GM12878 (cell line): Measurements from ENCODE around the gene MDK. TPM values are rescaled to one million over a fixed set of nuclear protein-coding genes. Genes with fewer than 3 reads are reported as not detected.

ENCODE experiments used
- ATAC-seq: fragments of 200-7000 bp; cut with Tn5 transposase; 3 replicates; pipeline ENCODE4 v1.9.1; 2020; ENCODE audit warnings: mild to moderate bottlenecking, moderate library complexity
- BruUV-seq: library from RNA; stranded (reverse); fragments of 400-500 nt; replicated peaks from 2 replicates; lab custom pipeline; 2021; lab: Mats Ljungman, UMichigan
- CTCF ChIA-PET: fragments of 300-600 bp; sonication (Branson Sonifier 250); formaldehyde crosslinking; extraction: SDS; loops from one replicate; lab custom pipeline; 2021; ENCODE audit warnings: inconsistent platforms; lab: Yijun Ruan, JAX
- POLR2A ChIA-PET: fragments of 350-600 bp; formaldehyde crosslinking; extraction: SDS; loops from one replicate; lab custom pipeline; 2021; ENCODE audit warnings: inconsistent platforms; lab: Charles Lee
- RAD21 ChIA-PET: fragments of 300-600 bp; sonication (Branson Sonifier 250); formaldehyde crosslinking; loops from one replicate; lab custom pipeline; 2023; ENCODE audit warnings: antibody characterized with exemption; ENCODE audit not compliant: unreplicated experiment; lab: Charles Lee
- SMC1A ChIA-PET: fragments of 300-600 bp; sonication (Branson Sonifier 250); formaldehyde crosslinking; loops from one replicate; lab custom pipeline; 2023; ENCODE audit not compliant: unreplicated experiment, uncharacterized antibody; lab: Charles Lee
- DNase-seq: peaks from one replicate; pipeline ENCODE4 v3.0.0-alpha.2; 2011; ENCODE audit warnings: low read depth, low spot score
- FAIRE-seq: peaks from 3 replicates; lab custom pipeline; 2011; peaks lifted over from hg19 to GRCh38; lab: Jason Lieb, UNC
- H2AFZ ChIP-seq: 2 replicates; pipeline ENCODE4 v1.6.0; 2011; ENCODE audit warnings: low read depth, low read length, control low read depth; ENCODE audit not compliant: control insufficient read depth
- H3K27ac ChIP-seq: 2 replicates; pipeline ENCODE4 v1.5.1; 2011; ENCODE audit warnings: control low read depth; ENCODE audit not compliant: control insufficient read depth, insufficient read depth
- H3K27me3 ChIP-seq, 2 experiments: replicated peaks in 1 of 2; 2 replicates each; pipeline versions ENCODE4 v1.6.0 to v1.6.1; 2011; ENCODE audit warnings: low read length in 1 of 2; ENCODE audit not compliant: control insufficient read depth in 2 of 2, insufficient read depth in 2 of 2
- H3K36me3 ChIP-seq, 2 experiments: 2 replicates each; pipeline ENCODE4 v1.5.1; 2011; ENCODE audit warnings: low read length in 1 of 2; ENCODE audit not compliant: control insufficient read depth in 2 of 2, insufficient read depth in 2 of 2
- H3K4me1 ChIP-seq: 2 replicates; pipeline ENCODE4 v1.6.1; 2011; ENCODE audit warnings: mild to moderate bottlenecking, low read length, moderate library complexity, mixed read lengths; ENCODE audit not compliant: control insufficient read depth, insufficient read depth
- H3K4me2 ChIP-seq: 2 replicates; pipeline ENCODE4 v1.6.0; 2011; ENCODE audit warnings: control low read depth; ENCODE audit not compliant: control insufficient read depth, insufficient read depth
- H3K4me3 ChIP-seq: fragments of 200-600 bp; sonication (generic); 2 replicates; pipeline ENCODE4 v1.5.1; 2016
- H3K79me2 ChIP-seq: 2 replicates; pipeline ENCODE4 v1.6.0; 2011; ENCODE audit warnings: low read length; ENCODE audit not compliant: control insufficient read depth, insufficient read depth
- H3K9ac ChIP-seq: 2 replicates; pipeline ENCODE4 v1.8.0; 2011; ENCODE audit warnings: low read length, control low read depth, mixed read lengths; ENCODE audit not compliant: control insufficient read depth, insufficient read depth
- H3K9me3 ChIP-seq: replicated peaks from 3 replicates; pipeline ENCODE4 v1.5.1; 2011; ENCODE audit warnings: mild to moderate bottlenecking, low read length; ENCODE audit not compliant: control insufficient read depth, insufficient read depth
- H4K20me1 ChIP-seq: 2 replicates; pipeline ENCODE4 v1.6.0; 2011; ENCODE audit not compliant: control insufficient read depth, insufficient read depth
- EZH2 ChIP-seq: IDR thresholded peaks from 2 replicates; pipeline ENCODE4 v1.6.1; 2012; ENCODE audit warnings: low read depth, mild to moderate bottlenecking, control low read depth, inconsistent platforms, low read length, borderline replicate concordance; ENCODE audit not compliant: control insufficient read depth
- WGBS: methylation state at CpG from one replicate; pipeline ENCODE4 v1.1.6; 2016; ENCODE audit warnings: low lambda C conversion rate; ENCODE audit not compliant: insufficient replicate concordance, insufficient coverage; ENCODE audit errors: missing lambda C conversion rate; 5-methylcytosine and 5-hydroxymethylcytosine counted together
- in situ Hi-C: fragments of 300-500 bp; cut with MboI; formaldehyde crosslinking; loops from 9 replicates; pipeline ENCODE4 v1.14.3; 2018; ENCODE audit warnings: mixed read lengths
- intact Hi-C: fragments of 100-400 bp; cut with micrococcal nuclease; formaldehyde crosslinking; loops from one replicate; pipeline ENCODE4 v1.14.2; 2022; ENCODE audit not compliant: unreplicated experiment
- polyA plus RNA-seq, 11 experiments: library from polyadenylated mRNA; depleted of rRNA in 4 of 11; unstranded in 6 of 11; stranded (reverse) in 5 of 11; fragments of >200 nt; fragmentation: Nextera tagmentation in 4 of 11; fragmentation: Illumina TruSeq in 1 of 11; extraction: Ambion mirVana in 4 of 11; extraction: Trizol in 1 of 11; gene quantifications; 1 replicate in 1 of 11; 2 replicates in 10 of 11; pipeline versions ENCODE4 v1.2.1 to v1.2.3, GENCODE V29; 2011 to 2016; ENCODE audit warnings: inconsistent platforms in 2 of 11, missing spikeins in 2 of 11, low read depth in 1 of 11
- total RNA-seq, 4 experiments: library from RNA; depleted of rRNA in 3 of 4; stranded (reverse); fragments of >200 nt in 3 of 4; fragmentation: Illumina TruSeq in 1 of 4; extraction: Trizol in 1 of 4; gene quantifications; 2 replicates each; pipeline versions ENCODE4 v1.2.1 to v1.2.3, GENCODE V29; 2013 to 2021
- TF ChIP-seq, protein P1 (sequence below): IDR thresholded peaks from 2 replicates; pipeline ENCODE4 v1.6.1; 2011; ENCODE audit warnings: low read depth, mild to moderate bottlenecking, low read length, moderate library complexity, borderline replicate concordance; ENCODE audit errors: extremely low read depth

The MDK gene
- total and polyA plus RNA-seq, 10 of the 15 experiments (the other 5 are each of a cell fraction or from before 2014, with no cell fraction given) = 0.77 to 17.8 (median 9.9) TPM

DNA sequence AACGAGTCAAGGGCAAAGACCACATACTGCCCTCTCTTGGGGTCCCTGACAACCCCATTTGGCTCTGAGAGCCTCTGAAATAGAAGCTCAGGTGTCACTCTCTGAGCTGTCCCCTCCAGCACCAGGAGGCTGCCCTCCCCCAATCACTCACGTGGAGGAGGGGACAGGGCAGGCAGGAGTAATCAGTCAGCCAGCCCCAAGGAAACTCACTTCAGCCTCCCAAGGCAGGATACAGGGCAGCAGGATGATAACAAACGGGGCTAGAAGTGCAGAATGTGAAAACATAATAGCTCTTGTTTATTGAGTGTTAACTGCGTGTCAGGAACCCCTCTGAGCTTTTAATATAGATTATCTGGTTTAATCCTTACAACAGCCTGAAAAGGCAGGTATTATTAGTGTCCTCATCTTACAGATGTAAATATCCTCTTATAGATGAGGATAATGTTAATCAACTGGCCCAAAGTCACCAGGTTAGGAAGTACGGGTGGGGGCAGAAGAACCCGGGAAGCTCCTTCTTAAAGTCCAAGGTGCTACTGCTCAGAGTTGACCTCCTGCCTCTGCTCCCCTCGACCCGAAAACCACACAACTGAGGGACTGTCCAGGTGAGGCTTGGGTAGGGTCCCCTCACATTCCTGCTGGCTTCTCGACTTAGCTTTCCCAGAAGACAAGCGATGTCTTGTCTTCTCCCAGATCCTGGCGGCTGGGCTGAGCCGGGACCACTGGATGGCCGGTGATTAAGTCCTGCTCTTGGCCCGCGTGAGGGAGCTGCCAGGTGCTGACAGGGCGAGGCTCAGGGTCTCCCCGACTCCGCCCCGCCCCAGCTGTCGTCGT, 7.4 kb downstream of the MDK start:
- intact Hi-C loops = loop anchor here (1.0 to 2.0 kb wide), 3 partner anchors 140 to 228 kb away; partner anchors contain the start of genes ATG13 and HARBI1
- FAIRE-seq (no peak), ATAC-seq (no peak; the same call in 2 of the 3 replicates), DNase-seq (no peak)
- H3K36me3 ChIP-seq = no peaks in the 10 kb centered on the region
- no TSS peak for BruUV-seq
- no peaks in the 10 kb centered on the region for H3K79me2 ChIP-seq
- H3K27me3 ChIP-seq = peaks cover 13 to 16% of the 10 kb centered on the region in 2 experiments
- H3K9ac ChIP-seq = no peak overlapping the region
- H3K27ac ChIP-seq = no peak overlapping the region
- WGBS = 5% methylated on average over 21 of the region's 21 CpGs
- POLR2A ChIA-PET = interaction anchor here (0.6 to 1.2 kb wide), 3 partner anchors 29 to 200 kb away, joined by 3 read pairs; no protein-coding TSS in a partner anchor
- H3K9me3 ChIP-seq = no peaks in the 10 kb centered on the region
- TF ChIP-seq EZH2 = 0 out of 2 replicates have a peak, but pooled peaks have one; percentile 51
- TF ChIP-seq, protein P1, sequence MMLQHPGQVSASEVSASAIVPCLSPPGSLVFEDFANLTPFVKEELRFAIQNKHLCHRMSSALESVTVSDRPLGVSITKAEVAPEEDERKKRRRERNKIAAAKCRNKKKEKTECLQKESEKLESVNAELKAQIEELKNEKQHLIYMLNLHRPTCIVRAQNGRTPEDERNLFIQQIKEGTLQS = no peak
- H3K4me3 ChIP-seq = no peak overlapping the region
- RAD21 ChIA-PET = interaction anchor here (0.8 to 3.4 kb wide), 16 partner anchors 29 to 819 kb away, joined by 3 to 16 read pairs (median 5); no protein-coding TSS in a partner anchor
- in situ Hi-C loops = no loop called here
- H3K4me1 ChIP-seq = peaks cover 6% of the 10 kb centered on the region
- H3K4me2 ChIP-seq = no peak overlapping the region; the same call in 1 of the 2 replicates
- SMC1A ChIA-PET = interaction anchor here (0.9 to 4.9 kb wide), 20 partner anchors 13 to 230 kb away, joined by 3 to 24 read pairs (median 4); partner anchors contain the start of genes ATG13 and HARBI1
- no peaks in the 10 kb centered on the region for H4K20me1 ChIP-seq
- CTCF ChIA-PET = interaction anchor here (0.5 to 6.7 kb wide), 42 partner anchors 9 to 424 kb away, joined by 3 to 94 read pairs (median 5); partner anchors contain the start of genes ATG13 and HARBI1
- no peak overlapping the region for H2AFZ ChIP-seq
